ENCODE results near the gene PATJ.
A peak's percentile ranks its signal among the peaks of the same experiment; 100 is the strongest.
"Not testable (repeated sequence)": the region's sequence is repeated elsewhere in the genome, so short reads cannot be mapped to it uniquely, and the experiment has no call there.

Gene PATJ

DNA sequence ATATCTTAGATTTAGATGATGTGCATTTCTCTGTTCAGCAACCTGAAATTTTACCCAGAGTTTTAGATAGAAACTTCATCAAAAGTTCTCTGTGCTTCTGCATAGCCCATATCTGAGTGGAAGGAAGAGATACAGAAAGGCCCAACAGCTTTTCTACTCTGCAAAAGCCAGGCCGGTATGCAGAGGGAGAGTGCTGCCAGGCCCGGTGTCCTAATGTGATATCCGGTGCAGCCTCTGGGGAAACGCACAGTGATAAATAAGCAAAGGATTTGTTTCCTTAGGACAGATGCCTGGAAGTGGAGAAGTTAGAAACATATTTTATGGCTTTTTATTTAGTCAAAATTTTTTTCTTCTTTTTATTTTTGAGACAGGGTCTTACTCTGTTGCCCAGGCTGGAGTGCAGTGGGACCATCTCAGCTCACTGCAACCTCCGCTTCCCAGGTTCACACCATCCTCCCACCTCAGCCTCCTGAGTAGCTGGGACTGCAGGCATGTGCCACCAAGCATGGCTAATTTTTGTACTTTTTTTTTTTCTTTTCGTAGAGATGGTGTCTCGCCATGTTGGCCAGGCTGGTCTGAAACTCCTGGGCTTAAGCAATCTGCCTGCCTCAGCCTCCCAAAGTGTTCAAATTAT lies 145.8 kb downstream of the PATJ start:
- no peak for DNase-seq

DNA sequence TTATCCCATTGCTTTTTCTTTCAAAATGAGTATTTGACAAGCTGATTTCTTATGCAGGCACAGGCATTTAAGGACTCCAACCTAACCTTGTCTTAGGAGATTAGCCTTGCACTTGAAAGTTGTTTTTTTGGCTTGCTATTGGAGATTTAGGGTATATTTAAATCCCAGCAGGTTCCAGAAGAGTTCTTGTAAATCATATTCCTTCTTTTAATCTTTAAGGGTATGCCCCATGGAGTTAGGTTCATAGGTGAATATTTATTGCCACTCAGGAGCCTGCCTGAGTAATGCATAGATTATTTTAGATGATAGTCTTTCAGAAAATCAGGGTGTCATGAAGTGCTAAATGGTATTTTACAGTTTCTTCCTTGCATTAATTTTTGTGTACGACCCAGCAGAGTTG lies 146.5 kb downstream of the PATJ start:
- DNase-seq: no peak

DNA sequence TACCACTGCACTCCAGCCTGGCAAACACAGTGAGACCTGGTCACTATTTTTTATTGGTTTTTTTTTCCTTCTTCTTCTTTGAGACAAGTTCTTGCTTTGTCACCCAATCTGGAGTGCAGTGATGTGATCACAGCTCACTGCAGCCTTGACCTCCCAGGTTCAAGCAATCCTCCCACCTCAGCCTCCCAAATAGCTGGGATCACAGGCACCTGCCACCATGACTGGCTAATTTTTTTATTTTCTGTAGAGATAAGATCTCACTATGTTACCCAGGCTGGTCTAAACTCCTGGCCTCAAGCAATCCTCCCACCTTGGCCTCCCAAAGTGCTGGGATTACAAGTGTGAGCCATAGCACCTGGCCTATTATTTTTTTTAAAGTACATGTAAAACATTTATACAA lies 148.2 kb downstream of the PATJ start:
- DNase-seq: not testable (repeated sequence)

DNA sequence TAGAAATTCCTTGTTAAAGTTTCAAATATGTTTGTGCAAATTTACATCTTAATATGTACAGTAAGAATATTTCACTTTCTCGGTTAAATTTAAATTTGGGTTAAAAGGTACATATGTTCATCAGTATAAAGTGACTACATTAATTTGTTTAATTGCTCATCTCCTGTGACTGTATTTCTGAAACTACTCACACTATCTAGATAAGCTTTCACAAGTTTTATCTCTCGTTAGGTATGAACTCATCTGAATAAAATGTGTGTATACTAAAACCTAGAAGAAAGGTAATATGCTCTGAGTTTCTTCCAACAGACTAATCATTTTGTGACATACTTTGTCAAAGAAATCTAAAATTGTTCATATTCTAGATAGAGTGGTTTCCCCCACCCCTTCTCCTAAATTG lies 150.7 kb downstream of the PATJ start:
- DNase-seq: no peak

DNA sequence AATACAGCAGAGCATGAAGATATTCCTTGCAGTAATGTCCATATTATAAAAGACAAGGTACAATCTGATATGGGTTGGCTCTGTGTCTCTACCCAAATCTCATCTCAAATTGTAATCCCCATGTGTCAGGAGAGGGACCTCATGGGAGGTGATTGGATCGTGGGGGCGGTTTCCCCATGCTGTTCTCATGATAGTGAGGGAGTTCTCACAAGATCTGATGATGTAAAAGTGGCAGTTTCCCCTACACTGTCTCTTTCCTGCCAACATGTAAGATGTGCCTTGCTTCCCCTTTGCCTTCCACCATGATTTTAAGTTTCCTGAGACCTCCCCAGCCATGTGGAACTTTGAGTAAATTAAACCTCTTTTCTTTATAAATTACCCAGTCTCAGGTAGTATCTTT lies 152.0 kb downstream of the PATJ start:
- DNase-seq: not testable (repeated sequence)

DNA sequence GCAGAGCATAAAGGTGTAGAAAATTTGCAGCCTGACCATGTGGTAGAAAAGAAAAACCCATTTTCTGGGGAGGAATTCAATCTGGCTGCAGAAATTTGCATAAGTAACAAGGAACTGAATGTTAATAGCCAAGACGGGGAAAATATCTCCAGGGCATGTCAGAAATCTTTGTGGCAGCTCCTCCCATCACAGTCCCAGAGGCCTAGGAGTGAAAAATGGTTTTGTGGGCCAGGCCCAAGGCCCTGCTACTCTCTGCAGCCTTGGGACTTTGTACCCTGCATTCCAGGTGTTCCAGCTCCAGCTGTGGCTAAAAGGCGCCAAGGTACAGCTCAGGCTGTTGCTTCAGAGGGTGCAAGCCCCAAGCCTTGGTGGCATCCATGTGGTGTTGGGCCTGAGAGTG lies 152.9 kb downstream of the PATJ start:
- DNase-seq: no peak

DNA sequence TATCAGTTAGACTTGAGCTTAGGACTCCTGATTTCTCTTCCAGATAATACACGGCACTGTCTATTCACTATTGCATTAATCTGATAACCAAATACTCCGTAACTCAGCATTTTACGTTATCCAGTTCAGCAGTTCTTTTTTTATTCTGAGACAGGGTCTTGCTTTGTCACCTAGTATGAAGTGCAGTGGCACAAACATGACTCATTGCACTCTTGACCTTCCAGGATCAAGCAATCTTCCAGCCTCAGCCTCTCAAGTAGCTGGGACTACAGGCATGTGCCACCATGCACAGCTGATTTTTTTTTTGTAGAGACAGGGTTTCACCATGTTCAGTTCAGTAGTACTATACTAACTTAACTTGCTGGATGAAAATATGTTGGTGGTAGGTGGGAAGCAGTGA lies 156.4 kb downstream of the PATJ start:
- DNase-seq: no peak

DNA sequence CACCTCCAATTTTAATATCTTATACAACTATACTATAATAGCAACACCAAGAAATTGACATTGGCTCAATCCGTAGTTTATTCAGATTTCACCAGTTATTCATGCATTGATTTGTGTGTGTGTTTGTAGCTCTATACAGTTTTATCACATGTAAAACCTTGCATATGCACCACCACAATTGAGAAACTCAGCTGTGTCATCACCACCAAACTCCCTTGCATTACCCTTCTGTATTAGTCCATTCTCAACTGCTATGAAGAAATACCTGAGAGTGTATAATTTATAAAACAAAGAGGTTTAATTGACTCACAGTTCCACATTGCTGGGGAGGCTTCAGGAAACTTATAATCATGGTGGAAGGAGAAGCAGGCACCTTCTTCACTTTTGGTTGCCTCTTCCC lies 162.1 kb downstream of the PATJ start:
- no peak for DNase-seq

DNA sequence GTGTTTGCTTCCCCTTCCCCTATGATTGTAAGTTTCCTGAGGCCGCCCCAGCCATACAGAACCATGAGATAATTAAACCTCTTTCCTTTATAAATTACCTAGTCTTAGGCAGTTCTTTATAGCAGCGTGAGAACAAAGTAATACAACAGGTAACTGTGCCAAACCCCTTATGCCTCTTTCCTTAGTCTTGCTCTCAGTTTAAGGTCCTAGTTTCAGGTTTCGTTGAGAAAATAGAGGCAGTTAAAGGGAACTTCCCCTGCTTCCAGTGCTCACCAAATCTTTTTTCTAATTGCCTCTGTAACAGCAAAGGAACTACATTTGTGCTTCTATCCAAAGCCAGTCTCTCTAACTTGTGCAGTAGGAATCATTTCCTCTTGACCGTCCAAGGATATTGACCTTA lies 164.8 kb downstream of the PATJ start:
- DNase-seq: no peak

DNA sequence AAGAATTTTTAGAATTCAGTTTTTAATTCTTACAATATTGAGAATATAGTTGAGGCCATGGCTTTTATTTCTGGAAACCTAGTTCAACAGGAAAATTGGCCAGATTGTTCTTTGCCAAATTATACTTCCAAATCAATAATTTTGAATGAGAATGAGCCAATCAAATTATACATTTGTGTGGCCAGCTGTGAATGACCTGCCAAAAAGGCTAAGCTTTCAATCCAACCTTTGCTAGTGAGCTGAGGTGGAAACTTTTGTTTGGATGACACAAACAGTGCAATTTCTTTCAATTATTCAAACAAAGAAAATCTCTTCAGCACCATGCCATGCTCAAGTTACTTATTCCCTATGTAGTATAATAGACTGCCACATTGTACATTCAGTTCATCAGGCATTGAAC lies 167.8 kb downstream of the PATJ start:
- DNase-seq: peak; percentile 17

DNA sequence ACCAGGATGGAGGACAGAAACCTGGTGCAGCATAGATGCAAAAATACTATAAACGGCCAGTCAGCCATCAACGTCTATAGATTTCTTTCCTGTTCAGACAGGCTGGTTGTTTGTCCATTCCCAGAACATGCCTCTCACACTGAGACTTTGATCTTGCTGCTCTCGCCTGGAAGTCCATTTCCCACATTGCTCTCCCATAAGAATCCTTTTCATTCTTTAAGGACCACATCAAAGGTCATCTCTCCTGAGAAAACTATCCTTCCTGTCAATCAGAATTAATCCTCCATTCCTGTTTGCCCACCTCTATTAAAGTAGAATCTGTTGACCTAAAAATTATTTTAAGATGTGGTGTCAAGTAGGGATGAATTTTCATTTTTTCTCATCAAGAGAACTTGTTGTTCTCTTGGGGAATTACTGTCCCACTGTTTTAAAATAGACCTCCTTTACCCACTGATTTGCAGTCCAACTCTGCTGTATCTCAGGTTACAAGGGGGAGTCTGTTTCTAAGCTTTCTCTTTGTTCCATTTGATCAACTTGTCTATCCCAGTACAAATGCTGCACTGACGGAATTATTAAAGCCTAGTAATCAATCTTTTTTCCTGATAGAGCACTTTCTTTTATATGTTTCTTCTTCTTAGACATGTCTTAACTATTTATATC lies 172.7 kb downstream of the PATJ start:
- no peak for DNase-seq

DNA sequence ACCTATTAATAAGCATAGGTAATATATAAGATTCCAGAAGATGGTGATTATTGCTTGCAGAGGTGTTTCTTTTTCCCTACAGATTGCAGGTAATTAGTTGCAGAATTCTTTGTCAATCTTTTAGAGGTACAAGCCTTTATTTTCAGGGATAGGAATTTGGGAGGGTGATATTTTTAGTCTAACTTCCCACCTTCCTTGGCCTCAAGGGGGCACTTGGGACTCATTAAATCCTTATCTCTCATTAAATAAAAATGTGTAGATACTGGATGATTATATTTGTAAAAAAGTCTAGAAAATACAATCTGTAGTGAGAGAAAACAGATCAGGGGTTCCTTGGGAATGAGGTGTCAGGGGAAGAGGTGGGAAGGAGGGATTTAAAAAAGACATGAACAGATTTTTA lies 179.2 kb downstream of the PATJ start:
- peak; percentile 5 for DNase-seq

DNA sequence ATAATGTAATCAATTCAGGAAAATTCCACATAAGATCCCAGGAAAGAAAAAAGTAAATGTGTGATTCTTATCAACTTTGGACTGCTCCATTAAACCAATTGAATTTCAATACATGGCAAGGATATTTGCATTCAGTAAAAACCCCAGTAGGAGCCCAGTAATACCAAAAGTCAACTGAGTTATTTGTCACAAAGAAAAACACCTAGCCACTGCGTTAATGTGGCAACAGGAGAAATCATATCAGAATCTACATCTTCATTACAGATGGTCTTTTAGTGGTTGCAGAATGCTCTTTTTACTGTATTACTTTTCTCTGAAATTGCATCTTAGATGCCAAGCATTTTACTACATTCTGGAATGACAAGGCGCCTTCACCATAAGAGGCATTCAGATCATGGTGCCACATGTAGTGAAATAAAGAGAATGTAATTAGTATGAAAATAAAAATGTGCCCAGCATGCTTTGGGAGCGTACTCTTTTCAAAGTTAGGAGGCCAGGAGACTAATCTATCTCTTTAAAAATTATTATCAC lies 180.7 kb downstream of the PATJ start:
- DNase-seq: no peak

DNA sequence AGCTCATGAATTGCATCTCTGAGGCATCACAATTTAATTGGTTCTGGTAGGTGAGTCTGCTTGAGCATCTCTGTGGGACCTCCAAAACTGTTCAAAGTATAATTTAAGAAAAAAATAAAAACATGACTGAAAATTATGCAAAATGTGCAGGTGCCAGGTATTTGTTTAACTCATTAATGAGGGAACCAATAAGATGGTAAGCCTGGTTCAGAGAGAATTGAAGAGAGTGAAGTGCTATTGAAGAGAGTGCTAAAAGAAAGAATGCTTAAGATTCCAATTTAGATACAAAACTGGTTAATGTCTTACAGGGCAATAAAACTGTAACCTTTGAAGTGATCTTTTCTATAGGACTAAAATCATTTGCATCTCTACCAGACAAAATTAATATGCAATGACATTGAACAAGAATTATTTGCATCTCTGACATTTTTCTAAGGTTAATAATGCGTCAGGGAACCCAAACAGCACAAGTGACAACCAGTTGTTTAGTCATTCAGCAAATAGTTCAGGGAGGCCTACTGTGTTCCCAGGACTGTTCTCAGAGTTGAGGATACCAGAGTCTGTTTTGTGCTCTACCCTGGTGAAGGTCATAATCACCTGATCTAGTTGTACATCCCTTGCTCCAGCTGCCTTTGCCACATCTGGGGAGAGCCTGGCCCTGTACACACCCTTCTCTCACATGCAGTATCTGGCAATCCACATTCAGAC lies 183.5 kb downstream of the PATJ start:
- no peak for DNase-seq

DNA sequence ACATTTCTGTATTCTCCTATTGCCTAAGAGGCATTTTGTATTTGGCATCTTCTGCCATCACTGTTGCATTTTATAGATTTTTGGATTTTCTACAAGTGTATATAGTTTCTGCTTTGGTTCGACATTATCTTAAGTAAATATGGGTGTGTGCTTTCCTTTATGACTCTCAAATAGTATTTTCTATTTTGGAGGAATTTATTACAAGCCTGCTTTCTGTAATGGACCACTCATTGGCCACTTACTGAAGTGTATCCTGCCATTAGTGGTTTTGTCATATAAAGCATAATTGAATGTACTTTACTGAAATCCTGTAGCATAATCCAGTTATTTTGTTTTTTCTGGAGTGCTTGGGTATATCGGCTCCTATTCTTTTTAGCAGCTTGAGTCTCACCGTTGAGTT lies 184.3 kb downstream of the PATJ start:
- no peak for DNase-seq

DNA sequence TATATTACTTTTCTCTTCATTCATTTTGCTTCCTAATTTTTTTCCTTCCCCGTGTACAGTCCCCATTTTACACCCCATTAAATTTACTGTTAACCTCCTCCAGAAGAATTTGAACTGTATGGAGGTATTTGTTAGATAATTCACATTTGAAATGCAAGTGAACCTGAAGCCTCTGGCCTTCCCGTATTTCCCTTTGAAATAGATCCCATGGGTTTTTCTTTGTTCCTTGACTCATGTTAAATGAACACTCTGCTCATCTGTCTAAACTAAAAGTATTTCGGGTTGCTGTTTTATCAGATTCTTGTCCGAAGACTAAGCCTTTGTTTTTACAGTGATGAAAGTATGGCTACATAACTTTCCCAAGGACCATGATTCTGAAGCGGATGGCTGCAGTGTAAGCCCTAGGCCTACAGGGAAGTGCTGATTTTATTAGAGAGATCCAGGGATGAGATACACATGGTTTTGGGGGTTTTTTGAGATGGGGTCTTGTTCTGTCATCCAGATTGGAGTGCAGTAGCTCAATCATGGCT lies 187.9 kb downstream of the PATJ start:
- no peak for DNase-seq

DNA sequence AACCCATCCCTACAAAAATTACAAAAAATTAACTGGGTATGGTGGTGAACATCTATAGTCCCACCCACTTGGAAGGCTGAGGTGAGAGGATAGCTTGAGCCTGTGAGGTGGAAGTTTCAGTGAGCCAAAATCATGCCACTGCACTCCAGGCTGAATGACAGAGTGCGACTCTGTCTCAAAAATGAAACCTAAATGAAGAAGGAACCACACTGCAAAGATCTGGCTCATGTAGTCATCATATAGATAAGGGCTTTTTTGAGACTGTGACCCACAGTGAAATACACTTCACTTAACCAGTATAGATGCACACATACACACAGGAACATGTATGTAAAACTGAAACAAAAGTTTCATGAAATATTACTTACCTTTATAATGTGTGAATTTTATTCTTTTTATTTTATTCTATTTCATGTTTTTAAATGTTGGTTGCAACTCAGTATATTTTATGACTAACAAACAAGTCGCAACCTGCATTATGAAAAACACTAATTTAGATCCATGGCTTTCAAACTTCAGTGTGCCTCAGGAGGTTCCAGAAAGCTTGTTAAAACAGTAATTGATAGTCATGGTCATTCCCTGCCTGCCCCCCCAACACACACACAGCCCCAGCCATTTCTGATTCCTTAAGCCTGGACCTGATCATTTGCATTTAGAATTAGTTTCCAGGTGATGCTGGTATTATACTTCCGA lies 189.5 kb downstream of the PATJ start:
- DNase-seq: no peak

DNA sequence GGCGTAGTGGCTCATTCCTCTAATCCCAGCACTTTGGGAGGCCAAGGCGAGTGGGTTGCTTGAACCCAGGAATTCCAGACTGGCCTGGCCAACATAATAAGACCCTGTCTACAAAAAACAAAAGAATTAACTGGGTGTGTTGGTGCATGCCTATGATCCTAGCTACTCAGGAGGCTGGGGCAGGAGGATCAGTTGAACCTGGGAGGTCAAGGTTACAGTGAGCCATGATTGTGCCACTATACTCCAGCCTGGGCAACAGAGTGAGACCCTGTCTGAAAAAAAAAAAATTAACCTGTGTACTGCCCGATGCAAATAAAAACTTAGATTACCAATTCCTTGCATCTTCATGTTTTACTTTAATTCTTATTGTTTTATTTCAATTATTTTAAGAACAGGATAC lies 193.2 kb downstream of the PATJ start:
- no peak for DNase-seq

DNA sequence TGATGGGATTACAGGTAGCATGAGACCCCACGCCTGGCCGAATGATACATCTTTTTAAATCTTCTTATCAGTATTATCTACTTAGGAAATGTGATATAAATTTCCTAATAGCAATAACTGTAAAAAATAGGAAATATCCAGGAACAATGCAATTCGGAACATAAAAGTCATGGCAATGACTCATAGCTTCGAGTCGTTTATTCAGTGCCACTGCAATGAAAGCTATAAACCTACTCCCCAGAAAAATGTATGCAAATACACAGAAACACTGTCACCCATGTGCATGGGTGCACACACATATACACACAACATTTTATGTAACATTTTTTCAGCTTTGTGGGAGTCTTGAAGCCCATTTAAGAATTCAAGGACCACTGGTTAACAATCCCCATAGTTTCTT lies 194.6 kb downstream of the PATJ start:
- DNase-seq: no peak

DNA sequence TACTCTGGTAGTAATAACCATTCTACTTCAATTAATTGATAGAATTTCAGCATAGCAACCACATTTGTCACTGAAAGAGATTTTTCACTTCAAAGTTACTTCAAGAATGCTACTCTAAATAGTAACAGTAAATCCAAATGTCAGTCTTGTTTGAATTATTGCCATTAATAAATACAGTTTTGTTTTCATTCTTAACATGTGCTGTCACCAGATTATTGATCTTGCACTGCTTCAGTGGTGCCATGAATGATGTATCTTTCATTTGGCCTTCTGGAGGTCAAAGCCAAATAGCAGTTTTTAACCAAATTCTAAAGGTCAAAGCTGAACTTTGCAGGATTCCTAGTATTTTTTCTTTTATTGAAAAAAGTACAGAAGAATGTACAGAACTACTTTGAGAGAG lies 199.5 kb downstream of the PATJ start:
- DNase-seq: no peak

DNA sequence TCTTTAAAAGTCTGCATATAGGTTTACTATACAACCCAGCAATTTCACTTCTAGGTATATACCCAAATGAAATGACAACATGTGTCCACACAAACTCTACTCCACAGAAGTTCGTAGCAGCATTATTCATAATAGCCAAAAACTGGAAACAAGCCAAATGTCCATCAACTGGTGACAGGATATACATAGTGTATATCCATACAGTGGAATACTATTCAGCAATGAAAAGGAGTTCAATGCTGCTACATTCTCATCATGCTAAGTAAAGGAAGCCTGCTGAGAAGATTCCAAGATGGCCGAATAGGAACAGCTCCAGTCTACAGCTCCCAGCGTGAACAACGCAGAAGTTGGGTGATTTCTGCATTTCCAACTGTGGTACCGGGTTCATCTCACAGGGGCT lies 200.6 kb downstream of the PATJ start:
- no peak for DNase-seq

DNA sequence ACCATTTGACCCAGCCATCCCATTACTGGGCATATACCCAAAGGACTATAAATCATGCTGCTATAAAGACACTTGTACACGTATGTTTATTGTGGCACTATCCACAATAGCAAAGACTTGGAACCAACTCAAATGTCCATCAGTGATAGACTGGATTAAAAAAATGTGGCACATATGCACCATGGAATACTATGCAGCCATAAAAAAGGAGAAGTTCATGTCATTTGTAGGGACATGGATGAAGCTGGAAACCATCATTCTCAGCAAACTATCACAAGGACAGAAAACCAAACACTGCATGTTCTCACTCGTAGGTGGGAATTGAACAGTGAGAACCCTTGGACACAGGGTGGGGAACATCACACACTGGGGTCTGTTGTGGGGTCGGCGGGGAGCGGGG lies 206.4 kb downstream of the PATJ start:
- not testable (repeated sequence) for DNase-seq

DNA sequence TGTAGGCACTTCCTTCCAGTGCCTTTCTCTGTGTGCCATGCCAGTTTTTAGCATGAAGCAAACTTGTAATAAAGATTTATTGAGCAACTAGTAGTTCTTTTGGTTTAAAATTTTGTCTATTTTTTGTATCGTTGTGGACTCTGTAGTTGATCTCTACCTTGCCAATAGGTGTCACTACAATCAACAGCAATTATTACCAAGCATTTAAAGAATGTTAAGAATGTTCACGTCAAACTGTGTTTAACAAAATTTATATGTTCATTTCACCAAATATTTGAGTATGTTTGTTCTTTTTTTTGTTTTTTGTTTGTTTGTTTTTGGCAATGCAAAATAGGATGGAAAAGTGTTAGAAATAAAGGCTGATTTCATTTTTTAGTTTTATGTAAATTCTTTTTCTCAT lies 208.1 kb downstream of the PATJ start:
- peak; percentile 18 for DNase-seq
